GF-D8 (cell line): ENCODE results near the gene G2E3.
"Not testable (repeated sequence)": the region's sequence is repeated elsewhere in the genome, so short reads cannot be mapped to it uniquely, and the experiment has no call there.

Experiments used
- DNase-seq: peaks from one replicate; lab custom pipeline; 2025; lab: John Stamatoyannopoulos, UW

Gene G2E3

GRCh38 chr14:30559638-30560091 lies 707 bp downstream of the G2E3 start:
- no peak for DNase-seq

GRCh38 chr14:30560581-30560980 lies 1.6 kb downstream of the G2E3 start:
- no peak for DNase-seq

GRCh38 chr14:30564235-30564867 lies 5.4 kb downstream of the G2E3 start:
- DNase-seq: no peak

- no peak for DNase-seq
Observed at GRCh38 chr14:30564868-30565248, 5.9 kb downstream of the G2E3 start.

GRCh38 chr14:30569216-30569902 lies 10.4 kb downstream of the G2E3 start:
- no peak for DNase-seq

GRCh38 chr14:30569903-30570226 lies 10.9 kb downstream of the G2E3 start:
- no peak for DNase-seq

GRCh38 chr14:30572237-30572636 lies 13.3 kb downstream of the G2E3 start:
- no peak for DNase-seq

- DNase-seq: no peak
Observed at GRCh38 chr14:30572771-30573170, 13.8 kb downstream of the G2E3 start.

GRCh38 chr14:30573226-30573814 lies 14.4 kb downstream of the G2E3 start:
- no peak for DNase-seq

GRCh38 chr14:30573966-30574365 lies 15.0 kb downstream of the G2E3 start:
- no peak for DNase-seq

- DNase-seq: not testable (repeated sequence)
Observed at GRCh38 chr14:30574777-30575176, 15.8 kb downstream of the G2E3 start.

- DNase-seq: not testable (repeated sequence)
Observed at GRCh38 chr14:30576333-30576732, 17.4 kb downstream of the G2E3 start.

- no peak for DNase-seq
Observed at GRCh38 chr14:30580616-30581282, 21.8 kb downstream of the G2E3 start.

GRCh38 chr14:30581283-30581625 lies 22.3 kb downstream of the G2E3 start:
- DNase-seq: no peak

- no peak for DNase-seq
Observed at GRCh38 chr14:30582376-30582775, 23.4 kb downstream of the G2E3 start.

- no peak for DNase-seq
Observed at GRCh38 chr14:30584058-30584630, 25.2 kb downstream of the G2E3 start.

- no peak for DNase-seq
Observed at GRCh38 chr14:30585204-30585603, 26.2 kb downstream of the G2E3 start.

GRCh38 chr14:30587141-30587540 lies 28.2 kb downstream of the G2E3 start:
- no peak for DNase-seq

- DNase-seq: no peak
Observed at GRCh38 chr14:30588873-30589272, 29.9 kb downstream of the G2E3 start.

GRCh38 chr14:30596935-30597334 lies 38.0 kb downstream of the G2E3 start:
- DNase-seq: no peak

- no peak for DNase-seq
Observed at GRCh38 chr14:30597504-30597903, 38.5 kb downstream of the G2E3 start.
